ENCODE results near the gene CYP46A1.

The CYP46A1 gene

DNA sequence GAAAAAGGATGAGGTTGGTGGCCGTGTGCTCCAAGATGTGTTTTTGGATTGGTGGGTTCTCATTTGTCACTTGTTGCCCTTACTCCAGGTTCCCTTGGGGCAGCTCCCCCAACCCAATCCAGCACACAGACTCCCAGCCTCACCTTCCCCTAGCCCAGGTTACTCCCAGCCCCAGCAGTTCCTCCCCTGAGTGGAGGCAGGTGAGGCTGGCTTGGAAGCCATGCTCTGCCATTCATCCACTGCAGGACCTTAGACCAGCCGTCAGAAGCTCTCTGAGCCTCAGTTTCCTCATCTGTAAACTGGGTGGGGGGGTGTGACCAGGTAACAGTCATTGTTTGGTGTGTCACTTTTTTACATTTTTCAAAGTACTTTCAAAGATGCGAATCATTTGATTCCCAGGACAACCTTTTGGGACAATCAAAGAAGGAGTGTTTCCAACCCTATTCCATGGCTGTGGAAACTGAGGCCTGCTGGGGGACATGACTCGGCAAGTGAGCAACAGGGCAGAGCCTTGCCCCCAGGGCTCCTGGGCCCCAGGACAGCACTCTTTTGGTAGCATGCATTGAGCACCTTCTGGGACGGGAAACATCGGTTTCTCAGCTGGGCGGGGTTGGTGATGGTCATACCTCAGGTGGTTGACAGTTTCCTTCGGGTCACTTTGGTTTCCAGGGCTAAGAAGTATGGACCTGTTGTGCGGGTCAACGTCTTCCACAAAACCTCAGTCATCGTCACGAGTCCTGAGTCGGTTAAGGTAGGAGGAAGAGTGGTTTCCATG, 7.2 kb downstream of the CYP46A1 start:
- H3K9me2 ChIP-seq (replicated peaks; ENCODE audit: insufficient read depth, low read length) = no peaks in the 10 kb centered on the region
- no peaks in the 10 kb centered on the region for H3K9me3 ChIP-seq (ENCODE audit: insufficient read depth, low read length)
- no peaks in the 10 kb centered on the region for H3F3A ChIP-seq (ENCODE audit: insufficient read depth)
- no peaks in the 10 kb centered on the region for H3K79me2 ChIP-seq (ENCODE audit: insufficient read depth, low read length)
- H3K36me3 ChIP-seq (ENCODE audit: low read length) = no peaks in the 10 kb centered on the region
- H3K27ac ChIP-seq (ENCODE audit: low read depth, low read length) = no peak overlapping the region
- H3K9ac ChIP-seq (ENCODE audit: low read length) = no peak overlapping the region
- TF ChIP-seq EZH2phosphoT487 (conservative IDR thresholded peaks at IDR 0.05; ENCODE audit: low read length) = no peak
- TF ChIP-seq, protein P1, sequence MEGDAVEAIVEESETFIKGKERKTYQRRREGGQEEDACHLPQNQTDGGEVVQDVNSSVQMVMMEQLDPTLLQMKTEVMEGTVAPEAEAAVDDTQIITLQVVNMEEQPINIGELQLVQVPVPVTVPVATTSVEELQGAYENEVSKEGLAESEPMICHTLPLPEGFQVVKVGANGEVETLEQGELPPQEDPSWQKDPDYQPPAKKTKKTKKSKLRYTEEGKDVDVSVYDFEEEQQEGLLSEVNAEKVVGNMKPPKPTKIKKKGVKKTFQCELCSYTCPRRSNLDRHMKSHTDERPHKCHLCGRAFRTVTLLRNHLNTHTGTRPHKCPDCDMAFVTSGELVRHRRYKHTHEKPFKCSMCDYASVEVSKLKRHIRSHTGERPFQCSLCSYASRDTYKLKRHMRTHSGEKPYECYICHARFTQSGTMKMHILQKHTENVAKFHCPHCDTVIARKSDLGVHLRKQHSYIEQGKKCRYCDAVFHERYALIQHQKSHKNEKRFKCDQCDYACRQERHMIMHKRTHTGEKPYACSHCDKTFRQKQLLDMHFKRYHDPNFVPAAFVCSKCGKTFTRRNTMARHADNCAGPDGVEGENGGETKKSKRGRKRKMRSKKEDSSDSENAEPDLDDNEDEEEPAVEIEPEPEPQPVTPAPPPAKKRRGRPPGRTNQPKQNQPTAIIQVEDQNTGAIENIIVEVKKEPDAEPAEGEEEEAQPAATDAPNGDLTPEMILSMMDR (IDR thresholded peaks at IDR 0.05; ENCODE audit: insufficient read depth, low read length, poor library complexity, severe bottlenecking) = no peak
- no peak overlapping the region for H3K4me3 ChIP-seq (ENCODE audit: insufficient read depth, low read length, poor library complexity, severe bottlenecking)
- H4K20me1 ChIP-seq (ENCODE audit: low read depth, low read length) = no peaks in the 10 kb centered on the region
- H3K4me2 ChIP-seq (ENCODE audit: low read depth, low read length, poor library complexity, severe bottlenecking) = no peak overlapping the region
- H2AFZ ChIP-seq (ENCODE audit: low read depth, low read length, severe bottlenecking) = no peak overlapping the region
- no peaks in the 10 kb centered on the region for H3K27me3 ChIP-seq (ENCODE audit: low read length)

DNA sequence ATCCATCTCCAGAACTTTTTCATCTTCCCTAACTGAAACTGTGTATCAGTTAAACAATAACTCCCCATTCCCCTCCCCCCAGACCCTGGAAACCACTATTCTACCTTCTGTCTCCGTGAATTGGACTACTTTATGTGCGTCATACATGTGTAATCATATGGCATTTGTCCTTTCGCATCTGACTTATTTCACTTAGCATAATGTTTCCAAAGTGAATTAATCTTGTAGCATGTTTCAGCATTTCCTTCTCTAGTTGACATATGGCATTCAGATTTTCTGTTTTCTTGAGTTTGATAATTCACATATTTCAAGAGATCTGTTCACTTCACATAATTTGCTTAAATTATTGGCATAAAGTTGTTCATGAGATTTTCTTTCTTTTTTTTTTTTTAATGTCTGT, 9.8 kb downstream of the CYP46A1 start:
- no peak for TF ChIP-seq EZH2phosphoT487 (conservative IDR thresholded peaks at IDR 0.05; ENCODE audit: low read length)
- TF ChIP-seq, protein P1 (IDR thresholded peaks at IDR 0.05; ENCODE audit: insufficient read depth, low read length, poor library complexity, severe bottlenecking) = no peak
- Histone ChIP-seq H3K36me3 (ENCODE audit: low read length) (no peaks in the 10 kb centered on the region), H3K27ac (ENCODE audit: low read depth, low read length) (no peak overlapping the region), H3K4me3 (ENCODE audit: insufficient read depth, low read length, poor library complexity, severe bottlenecking) (no peak overlapping the region), H3K27me3 (ENCODE audit: low read length) (no peaks in the 10 kb centered on the region), H3K9me2 (replicated peaks; ENCODE audit: insufficient read depth, low read length) (no peaks in the 10 kb centered on the region), H2AFZ (ENCODE audit: low read depth, low read length, severe bottlenecking) (no peak overlapping the region), H3K4me2 (ENCODE audit: low read depth, low read length, poor library complexity, severe bottlenecking) (no peak overlapping the region), H4K20me1 (ENCODE audit: low read depth, low read length) (no peaks in the 10 kb centered on the region), H3F3A (ENCODE audit: insufficient read depth) (no peaks in the 10 kb centered on the region), H3K9ac (ENCODE audit: low read length) (no peak overlapping the region), H3K79me2 (ENCODE audit: insufficient read depth, low read length) (no peaks in the 10 kb centered on the region), H3K9me3 (ENCODE audit: insufficient read depth, low read length) (no peaks in the 10 kb centered on the region)

DNA sequence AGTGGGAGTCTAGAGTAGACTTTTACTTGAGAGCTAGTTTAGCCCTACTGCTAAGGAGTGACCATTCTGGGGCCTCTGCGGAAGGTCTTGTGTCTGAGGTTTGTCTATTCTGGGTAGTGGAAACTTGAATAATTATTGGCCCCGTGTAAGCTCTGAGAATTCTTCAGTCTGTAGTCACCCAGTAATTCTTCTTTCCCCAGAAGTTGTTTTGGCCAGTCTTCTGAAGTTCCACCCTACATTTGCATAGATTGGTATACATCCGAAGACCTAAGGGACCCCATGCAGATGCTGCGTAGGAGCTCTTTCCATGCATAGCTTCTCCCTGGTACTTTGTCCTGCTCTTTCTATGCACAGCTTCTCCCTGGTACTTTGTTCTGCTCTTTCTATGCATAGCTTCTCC, 12.8 kb downstream of the CYP46A1 start:
- Histone ChIP-seq H3K27me3 (ENCODE audit: low read length) (no peaks in the 10 kb centered on the region), H3K4me3 (ENCODE audit: insufficient read depth, low read length, poor library complexity, severe bottlenecking) (no peak overlapping the region), H4K20me1 (ENCODE audit: low read depth, low read length) (no peaks in the 10 kb centered on the region), H3K79me2 (ENCODE audit: insufficient read depth, low read length) (no peaks in the 10 kb centered on the region), H3K9me3 (ENCODE audit: insufficient read depth, low read length) (no peaks in the 10 kb centered on the region), H3K36me3 (ENCODE audit: low read length) (no peaks in the 10 kb centered on the region), H3K9me2 (replicated peaks; ENCODE audit: insufficient read depth, low read length) (no peaks in the 10 kb centered on the region), H3K4me2 (ENCODE audit: low read depth, low read length, poor library complexity, severe bottlenecking) (no peak overlapping the region), H3F3A (ENCODE audit: insufficient read depth) (no peaks in the 10 kb centered on the region), H3K9ac (ENCODE audit: low read length) (no peak overlapping the region), H3K27ac (ENCODE audit: low read depth, low read length) (no peak overlapping the region), H2AFZ (ENCODE audit: low read depth, low read length, severe bottlenecking) (no peak overlapping the region)
- TF ChIP-seq EZH2phosphoT487 (conservative IDR thresholded peaks at IDR 0.05; ENCODE audit: low read length) = no peak
- TF ChIP-seq, protein P1 (IDR thresholded peaks at IDR 0.05; ENCODE audit: insufficient read depth, low read length, poor library complexity, severe bottlenecking) = no peak

Measured in SU-DHL-6 (cell line).